HepG2 (cell line): ENCODE results near the gene FEM1B. TPM values are rescaled to one million over a fixed set of nuclear protein-coding genes. Genes with fewer than 3 reads are reported as not detected.

Source experiments
- ATF5 ChIP-seq: sonication (generic); formaldehyde crosslinking; IDR thresholded peaks from 2 replicates; pipeline ENCODE4 v1.4.0; 2020; ENCODE audit warnings: mild to moderate bottlenecking, low read depth, missing genetic modification reagents
- BCL3 ChIP-seq: sonication (generic); formaldehyde crosslinking; IDR thresholded peaks from 2 replicates; pipeline ENCODE4 v1.5.1; 2020; ENCODE audit warnings: mild to moderate bottlenecking, missing genetic modification reagents, moderate library complexity
- CENPT ChIP-seq: sonication (generic); formaldehyde crosslinking; IDR thresholded peaks from 2 replicates; pipeline ENCODE4 v1.8.0; 2022; ENCODE audit warnings: low read depth, mild to moderate bottlenecking, moderate library complexity, missing genetic modification reagents
- ETV5 ChIP-seq: IDR thresholded peaks from 2 replicates; pipeline ENCODE4 v1.6.1; 2018; ENCODE audit warnings: missing biosample characterization, missing genetic modification reagents, inconsistent platforms, borderline replicate concordance
- HOXA3 ChIP-seq: sonication (generic); formaldehyde crosslinking; IDR thresholded peaks from 2 replicates; pipeline ENCODE4 v1.5.0; 2020; ENCODE audit warnings: missing genetic modification reagents
- LBX2 ChIP-seq: sonication (generic); formaldehyde crosslinking; IDR thresholded peaks from 2 replicates; pipeline ENCODE4 v1.5.0; 2020; ENCODE audit warnings: missing genetic modification reagents, mild to moderate bottlenecking, borderline replicate concordance
- NFKB2 ChIP-seq: sonication (generic); formaldehyde crosslinking; IDR thresholded peaks from 2 replicates; pipeline ENCODE4 v1.4.0; 2020; ENCODE audit warnings: missing genetic modification reagents, borderline replicate concordance
- SATB2 ChIP-seq: sonication (generic); formaldehyde crosslinking; IDR thresholded peaks from 2 replicates; pipeline ENCODE4 v1.5.0; 2020; ENCODE audit warnings: missing genetic modification reagents
- SP1 ChIP-seq, 2 experiments: fragments of 450-650 bp in 1 of 2; sonication (generic) in 1 of 2; formaldehyde crosslinking in 1 of 2; IDR thresholded peaks; 2 replicates each; pipeline versions ENCODE4 v1.4.0 to v1.6.1; 2016 to 2020; ENCODE audit warnings: missing genetic modification reagents in 1 of 2
- ZBTB7B ChIP-seq: sonication (generic); formaldehyde crosslinking; IDR thresholded peaks from 2 replicates; pipeline ENCODE4 v1.4.0; 2020; ENCODE audit warnings: missing genetic modification reagents
- ZC3H4 ChIP-seq: sonication (generic); formaldehyde crosslinking; IDR thresholded peaks from 2 replicates; pipeline ENCODE4 v1.4.0; 2020; ENCODE audit warnings: missing genetic modification reagents, borderline replicate concordance
- ZNF20 ChIP-seq: sonication (generic); formaldehyde crosslinking; IDR thresholded peaks from 2 replicates; pipeline ENCODE4 v1.4.0; 2020; ENCODE audit warnings: mild to moderate bottlenecking, moderate library complexity, missing genetic modification reagents
- ZNF234 ChIP-seq: sonication (generic); formaldehyde crosslinking; conservative IDR thresholded peaks from 2 replicates; pipeline ENCODE4 v1.5.1; 2020; ENCODE audit warnings: mild to moderate bottlenecking, missing genetic modification reagents
- ZNF256 ChIP-seq: sonication (generic); formaldehyde crosslinking; conservative IDR thresholded peaks from 2 replicates; pipeline ENCODE4 v1.4.0; 2020; ENCODE audit warnings: missing genetic modification reagents
- ZNF280B ChIP-seq: sonication (generic); formaldehyde crosslinking; IDR thresholded peaks from 2 replicates; pipeline ENCODE4 v1.5.0; 2020; ENCODE audit warnings: missing genetic modification reagents, mild to moderate bottlenecking, borderline replicate concordance
- ZNF460 ChIP-seq: sonication (generic); formaldehyde crosslinking; IDR thresholded peaks from 2 replicates; pipeline ENCODE4 v1.5.1; 2020; ENCODE audit warnings: missing genetic modification reagents, mild to moderate bottlenecking, borderline replicate concordance
- ZNF557 ChIP-seq: sonication (generic); formaldehyde crosslinking; IDR thresholded peaks from 2 replicates; pipeline ENCODE4 v1.4.0; 2020; ENCODE audit warnings: missing genetic modification reagents
- ZNF678 ChIP-seq: sonication (generic); formaldehyde crosslinking; IDR thresholded peaks from 2 replicates; pipeline ENCODE4 v1.4.0; 2020; ENCODE audit warnings: mild to moderate bottlenecking, missing genetic modification reagents
- ZNF772 ChIP-seq: sonication (generic); formaldehyde crosslinking; IDR thresholded peaks from 2 replicates; pipeline ENCODE4 v1.5.0; 2020; ENCODE audit warnings: mild to moderate bottlenecking, missing genetic modification reagents
- ZNF841 ChIP-seq: sonication (generic); formaldehyde crosslinking; IDR thresholded peaks from 2 replicates; pipeline ENCODE4 v1.8.1; 2023; ENCODE audit warnings: missing genetic modification reagents, borderline replicate concordance
- ZSCAN21 ChIP-seq: sonication (generic); formaldehyde crosslinking; IDR thresholded peaks from 2 replicates; pipeline ENCODE4 v1.8.0; 2022; ENCODE audit warnings: mild to moderate bottlenecking, missing genetic modification reagents, moderate library complexity, borderline replicate concordance
- ZSCAN22 ChIP-seq: sonication (generic); formaldehyde crosslinking; IDR thresholded peaks from 2 replicates; pipeline ENCODE4 v1.4.0; 2020; ENCODE audit warnings: mild to moderate bottlenecking, missing genetic modification reagents
- polyA plus RNA-seq, 8 experiments: library from polyadenylated mRNA; depleted of rRNA in 3 of 8; stranded (reverse) in 7 of 8; unstranded in 1 of 8; fragments of >200 nt; fragmentation: Illumina TruSeq in 4 of 8; extraction: Trizol in 4 of 8; gene quantifications; 2 replicates each; pipeline versions ENCODE4 v1.2.1 to v1.2.3, GENCODE V29; 2011 to 2016; ENCODE audit warnings: low read depth in 4 of 8, missing spikeins in 1 of 8, mixed read lengths in 1 of 8; ENCODE audit not compliant: insufficient read depth in 1 of 8
- total RNA-seq, 5 experiments: library from RNA; depleted of rRNA; stranded (reverse); fragments of >200 nt; fragmentation: Illumina TruSeq; extraction: Trizol; gene quantifications; 2 replicates each; pipeline ENCODE4 v1.2.3, GENCODE V29; 2016; ENCODE audit warnings: low read depth in 1 of 5
- TF ChIP-seq, protein P1 (sequence below): IDR thresholded peaks from 2 replicates; pipeline ENCODE4 v1.6.1; 2016

Gene FEM1B
- total and polyA plus RNA-seq, 2 of the 13 experiments (the other 11 are each of a cell fraction or from before 2014, with no cell fraction given): 38.1 to 40.0 TPM

GRCh38 chr15:68229386-68230156 is 48.0 kb upstream of the FEM1B start, which contains the start of gene CLN6 (continued):
- TF ChIP-seq, protein P1, sequence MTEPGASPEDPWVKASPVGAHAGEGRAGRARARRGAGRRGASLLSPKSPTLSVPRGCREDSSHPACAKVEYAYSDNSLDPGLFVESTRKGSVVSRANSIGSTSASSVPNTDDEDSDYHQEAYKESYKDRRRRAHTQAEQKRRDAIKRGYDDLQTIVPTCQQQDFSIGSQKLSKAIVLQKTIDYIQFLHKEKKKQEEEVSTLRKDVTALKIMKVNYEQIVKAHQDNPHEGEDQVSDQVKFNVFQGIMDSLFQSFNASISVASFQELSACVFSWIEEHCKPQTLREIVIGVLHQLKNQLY: peak; percentile 25; the same call in 1 of the 2 replicates
- TF ChIP-seq ZSCAN22 (peak; percentile 80; the same call in 1 of the 2 replicates), ATF5 (peak; percentile 76; the same call in 1 of the 2 replicates), NFKB2 (CRISPR knock-in tag) (peak; percentile 63; the same call in 1 of the 2 replicates), ZNF20 (CRISPR knock-in tag) (no peak), LBX2 (CRISPR knock-in tag) (peak; percentile 96; the same call in 1 of the 2 replicates), ETV5 (CRISPR knock-in tag) (peak; percentile 47; the same call in 1 of the 2 replicates), ZNF280B (CRISPR knock-in tag) (peak; percentile 71; the same call in 1 of the 2 replicates), ZNF256 (CRISPR knock-in tag) (no peak), ZC3H4 (CRISPR knock-in tag) (no peak), ZBTB7B (CRISPR knock-in tag) (0 out of 2 replicates have a peak, but pooled peaks have one; percentile 16), ZNF678 (CRISPR knock-in tag) (peak; percentile 60; the same call in 1 of the 2 replicates), ZNF557 (CRISPR knock-in tag) (peak; percentile 31; the same call in 1 of the 2 replicates), ZNF772 (CRISPR knock-in tag) (peak; percentile 82; the same call in 1 of the 2 replicates), ZNF841 (CRISPR knock-in tag) (peak; percentile 56; the same call in 1 of the 2 replicates), HOXA3 (peak; percentile 76), ZNF460 (CRISPR knock-in tag) (no peak), CENPT (CRISPR knock-in tag) (0 out of 2 replicates have a peak, but pooled peaks have one; percentile 80), ZNF234 (0 out of 2 replicates have a peak, but pooled peaks have one; percentile 84), SP1 (IDR thresholded peaks at IDR 0.05) (no peak), SP1 (CRISPR knock-in tag; IDR thresholded peaks at IDR 0.05) (peak; percentile 9; the same call in 1 of the 2 replicates), BCL3 (peak; percentile 68; the same call in 1 of the 2 replicates), ZSCAN21 (CRISPR knock-in tag) (peak; percentile 91), SATB2 (CRISPR knock-in tag) (peak; percentile 85; the same call in 1 of the 2 replicates)
